ENCODE measurements around the gene ARSB.

Gene ARSB

GRCh38 chr5:78797936-78798672 lies 187.0 kb downstream of the ARSB start:
- no peak for DNase-seq (ENCODE audit: extremely low read depth, low read depth)
- no peak for TF ChIP-seq CTCF (IDR thresholded peaks at IDR 0.05; ENCODE audit: low read depth, low read length)

- TF ChIP-seq CTCF (IDR thresholded peaks at IDR 0.05; ENCODE audit: low read depth, low read length): no peak
- no peak for DNase-seq (ENCODE audit: extremely low read depth, low read depth)
Observed at GRCh38 chr5:78795757-78796156, 189.4 kb downstream of the ARSB start.

DNA sequence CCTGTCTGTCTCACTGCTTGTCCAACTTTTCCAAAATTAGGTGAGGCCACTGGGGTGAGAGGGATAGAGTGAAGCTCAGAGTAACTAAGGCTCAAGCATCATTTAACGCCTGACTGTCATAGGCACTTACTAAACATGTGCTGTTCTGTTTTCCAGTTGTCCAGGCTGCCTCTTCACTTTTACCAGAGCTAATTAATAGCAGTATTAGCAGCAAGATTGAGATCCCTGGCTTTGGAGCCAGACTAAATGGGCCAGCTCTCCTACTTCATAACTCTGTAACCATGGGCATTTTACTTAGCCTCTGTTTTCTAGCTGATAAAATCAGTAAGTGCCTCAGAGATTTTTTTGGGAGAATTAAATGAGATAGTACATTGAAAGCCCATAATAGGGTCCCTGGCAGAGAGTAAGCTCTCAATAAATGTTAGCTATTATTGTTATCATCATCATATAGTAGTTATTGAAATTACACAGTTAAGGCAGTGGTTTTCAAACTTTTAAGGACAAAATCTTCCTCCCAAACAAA lies 190.4 kb downstream of the ARSB start:
- TF ChIP-seq CTCF (IDR thresholded peaks at IDR 0.05; ENCODE audit: low read depth, low read length): no peak
- DNase-seq (ENCODE audit: extremely low read depth, low read depth): no peak

DNA sequence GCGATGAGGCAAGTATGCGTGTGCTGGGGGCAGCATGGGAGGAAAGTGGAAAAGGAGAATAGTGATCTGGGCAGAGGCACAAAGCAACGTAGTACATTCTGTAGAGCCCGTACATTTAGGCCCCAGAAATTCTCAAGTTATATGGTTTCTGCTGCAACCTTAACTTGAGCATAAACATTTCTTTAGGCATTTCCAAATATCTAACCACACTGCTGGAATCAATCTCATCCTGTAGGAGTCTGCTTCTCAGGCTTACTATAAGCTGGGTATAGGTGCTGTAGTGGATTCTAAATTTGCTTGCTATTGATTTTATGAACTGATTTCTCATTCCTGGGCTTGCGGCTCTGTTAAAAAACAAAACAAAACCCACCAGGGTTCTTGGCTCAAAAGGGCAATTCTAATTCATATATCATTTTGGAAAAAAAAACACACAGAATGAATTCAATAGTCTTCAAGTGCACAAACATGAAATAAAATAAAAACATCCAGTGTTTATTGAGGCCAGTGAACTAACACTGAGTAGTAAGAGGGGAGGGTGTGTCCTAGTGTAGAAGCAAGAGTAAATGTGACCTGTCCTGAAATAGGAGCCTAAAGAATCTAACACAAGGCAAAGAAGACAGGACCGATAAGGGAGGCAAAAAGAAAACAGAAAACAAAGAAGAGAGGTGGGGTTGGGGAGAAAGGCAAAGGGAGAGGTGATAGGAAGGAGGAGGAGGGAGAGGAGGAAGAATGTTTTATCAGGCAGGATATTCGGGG lies 191.0 kb downstream of the ARSB start:
- DNase-seq (ENCODE audit: extremely low read depth, low read depth): no peak
- TF ChIP-seq CTCF (IDR thresholded peaks at IDR 0.05; ENCODE audit: low read depth, low read length): no peak

DNA sequence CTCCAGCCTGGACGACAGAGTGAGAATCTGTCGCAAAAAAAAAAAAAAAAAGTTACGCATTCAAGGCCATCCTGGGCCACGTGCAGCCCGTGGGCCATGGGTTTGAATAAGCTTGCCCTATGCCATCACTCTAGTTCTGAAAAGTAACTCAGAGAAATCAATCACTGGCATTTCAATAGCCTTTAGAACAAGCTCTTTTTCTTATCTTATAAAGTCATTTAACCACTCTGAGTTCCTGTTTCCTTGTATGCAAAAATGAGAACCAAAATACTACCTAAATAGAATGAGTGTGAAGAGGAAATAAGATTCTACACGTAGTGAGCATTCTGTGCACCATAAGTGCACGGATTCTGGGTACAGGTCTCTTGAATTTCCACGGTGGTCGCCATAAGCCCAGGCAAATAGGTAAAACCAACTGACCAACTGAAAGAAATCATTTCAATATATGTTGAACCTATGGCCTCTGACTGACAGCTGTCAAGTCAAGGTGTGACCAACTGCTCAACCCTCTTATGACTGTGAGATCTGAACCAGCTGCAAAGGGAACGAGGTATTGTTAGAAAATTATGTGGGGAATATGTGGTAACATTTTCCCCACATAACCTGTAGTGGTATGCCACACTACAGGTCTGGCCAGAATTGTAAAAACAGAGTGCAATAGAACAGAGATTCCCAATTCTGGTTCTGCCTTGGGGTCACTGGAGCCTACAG lies 192.6 kb downstream of the ARSB start:
- DNase-seq (ENCODE audit: extremely low read depth, low read depth): no peak
- TF ChIP-seq CTCF (IDR thresholded peaks at IDR 0.05; ENCODE audit: low read depth, low read length): no peak

GRCh38 chr5:78791501-78792100 lies 193.5 kb downstream of the ARSB start:
- no peak for DNase-seq (ENCODE audit: extremely low read depth, low read depth)

More at GRCh38 chr5:78791501-78792100, 193.5 kb downstream of the ARSB start:
- TF ChIP-seq CTCF (IDR thresholded peaks at IDR 0.05; ENCODE audit: low read depth, low read length): no peak

Data from AG09319 (cell line).